ENCODE data around the gene CXCL12.

CXCL12 gene

GRCh38 chr10:44399659-44400451 lies 15.0 kb upstream of the CXCL12 start:
- no peak for FAIRE-seq

- no peak for FAIRE-seq
Observed at GRCh38 chr10:44398747-44399658, 14.1 kb upstream of the CXCL12 start.

GRCh38 chr10:44398271-44398670 lies 13.4 kb upstream of the CXCL12 start:
- no peak for FAIRE-seq

DNA sequence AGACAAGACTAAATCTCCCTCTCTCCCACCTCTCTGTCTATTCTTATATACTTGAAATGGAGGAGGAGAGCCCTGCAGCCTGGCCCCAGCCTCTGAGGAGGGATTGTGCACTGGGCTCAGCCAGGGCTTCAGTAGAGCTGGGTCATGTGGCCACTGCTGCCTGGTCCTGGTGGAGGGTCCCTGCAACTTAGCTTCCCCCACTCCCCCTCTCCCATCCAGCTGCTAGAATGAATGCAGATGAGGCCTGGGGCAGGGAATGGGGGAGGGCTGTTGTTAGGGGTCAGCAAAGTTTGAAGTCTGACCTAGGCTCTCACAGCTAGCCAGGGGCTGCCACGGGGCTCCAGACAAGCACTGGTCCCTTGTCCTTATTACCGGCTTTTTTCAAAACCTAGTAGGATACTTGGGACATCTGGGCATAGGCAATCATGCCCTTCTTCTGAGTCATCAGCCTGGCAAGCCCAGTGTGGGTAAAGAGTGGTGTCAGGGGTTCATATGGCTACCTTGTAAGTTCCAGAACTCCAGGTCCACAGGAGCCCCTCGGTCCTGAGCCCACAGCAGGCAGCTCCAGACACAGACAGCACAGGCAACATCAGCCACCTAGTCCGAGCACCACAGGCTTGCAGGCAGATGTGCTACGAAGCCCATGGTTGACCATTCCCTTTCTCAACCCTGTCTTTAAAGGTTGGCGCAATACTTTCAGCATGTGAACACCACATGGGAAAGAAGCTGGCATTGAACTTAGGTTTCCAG lies 12.8 kb upstream of the CXCL12 start:
- FAIRE-seq = no peak

GRCh38 chr10:44396671-44397191 lies 11.8 kb upstream of the CXCL12 start:
- FAIRE-seq = no peak

DNA sequence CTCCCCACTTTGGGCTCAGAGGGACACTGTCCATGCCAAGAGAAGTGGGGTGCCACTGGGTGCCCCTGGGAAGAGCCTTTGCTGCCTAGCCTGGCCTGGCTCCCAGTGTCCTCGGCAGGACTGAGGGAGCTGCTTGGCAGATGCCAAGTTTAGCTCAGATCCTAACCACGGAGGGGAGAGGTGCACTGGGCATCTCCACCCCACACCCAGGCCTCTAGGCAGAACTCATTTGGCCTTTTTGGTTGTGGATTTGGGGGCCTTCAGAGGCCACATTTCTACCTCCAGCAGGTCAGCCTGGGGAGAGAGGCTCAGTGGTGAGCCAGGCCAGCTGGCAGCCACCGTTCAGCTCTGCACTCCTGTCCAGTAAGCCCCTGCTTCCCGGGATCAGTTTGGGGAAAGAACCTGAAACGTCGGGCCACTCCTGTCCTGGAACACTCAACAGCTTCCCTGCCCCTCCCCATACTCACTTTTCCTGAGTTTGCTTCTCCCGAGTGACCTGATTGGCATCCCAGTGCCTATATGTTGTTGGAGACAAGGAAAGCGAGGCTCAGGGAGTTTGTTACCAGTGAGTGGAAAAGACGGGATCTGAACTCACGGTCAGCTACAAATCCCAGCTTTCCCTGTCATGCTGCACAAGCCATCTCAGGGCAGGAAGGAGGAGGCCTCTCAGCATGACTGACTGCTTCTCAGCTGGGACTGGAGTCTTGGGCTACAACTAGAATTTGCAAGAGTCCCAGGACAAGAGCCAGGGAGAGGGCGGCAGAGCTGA lies 11.2 kb upstream of the CXCL12 start:
- no peak for FAIRE-seq

DNA sequence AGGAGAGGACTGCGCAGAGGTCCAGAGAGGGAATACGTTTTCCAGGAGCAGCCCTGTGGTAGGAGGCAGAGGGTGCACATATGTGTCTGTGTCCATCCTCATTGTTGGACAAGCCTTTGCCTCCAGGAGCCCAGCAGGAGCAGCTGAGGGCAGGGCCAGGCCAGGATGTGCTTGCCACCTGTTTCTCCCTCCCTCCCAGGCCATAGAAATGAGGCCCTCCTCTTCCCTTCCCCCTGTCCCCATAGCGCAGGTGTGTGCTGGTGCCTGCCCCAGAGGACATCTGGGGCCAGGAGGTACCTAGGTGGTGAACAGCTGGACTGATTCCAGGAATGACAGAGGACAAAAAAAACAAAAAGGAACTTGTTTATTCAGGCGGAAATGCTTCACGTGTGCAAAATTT lies 10.5 kb upstream of the CXCL12 start:
- FAIRE-seq = no peak

DNA sequence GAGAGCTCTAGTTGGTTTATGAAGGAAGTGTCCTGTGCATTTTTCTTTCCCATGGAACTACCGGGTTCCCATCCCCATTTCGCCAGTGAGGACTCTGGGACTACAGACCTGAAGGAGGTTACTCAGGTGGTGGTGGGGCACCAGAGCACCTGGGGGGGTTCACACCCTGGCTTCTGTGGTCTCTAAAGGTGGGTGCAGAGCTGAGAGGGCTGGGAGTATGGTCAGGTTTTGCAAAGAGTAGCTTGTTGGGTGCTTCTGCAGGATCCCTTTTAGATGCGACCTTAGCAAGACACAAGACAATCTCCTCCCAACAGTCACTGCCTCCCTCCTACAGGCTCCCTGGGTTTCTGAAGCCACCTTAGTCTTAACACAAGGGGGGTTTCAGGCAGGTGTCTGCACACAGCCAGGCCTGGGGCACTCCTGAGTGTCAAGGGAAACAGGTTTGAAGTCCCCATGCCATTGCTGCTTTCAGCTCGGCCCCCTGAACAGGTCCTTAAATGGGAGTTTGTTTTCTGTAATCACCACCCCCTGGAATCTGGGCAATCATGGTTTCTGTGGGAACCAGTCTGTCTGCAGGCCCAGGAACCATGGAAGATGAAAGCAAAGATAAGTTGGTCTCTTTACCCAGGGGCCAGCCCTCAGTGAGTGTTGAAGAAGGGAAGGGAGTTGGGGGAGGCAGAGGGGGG lies 9.9 kb upstream of the CXCL12 start:
- no peak for FAIRE-seq

DNA sequence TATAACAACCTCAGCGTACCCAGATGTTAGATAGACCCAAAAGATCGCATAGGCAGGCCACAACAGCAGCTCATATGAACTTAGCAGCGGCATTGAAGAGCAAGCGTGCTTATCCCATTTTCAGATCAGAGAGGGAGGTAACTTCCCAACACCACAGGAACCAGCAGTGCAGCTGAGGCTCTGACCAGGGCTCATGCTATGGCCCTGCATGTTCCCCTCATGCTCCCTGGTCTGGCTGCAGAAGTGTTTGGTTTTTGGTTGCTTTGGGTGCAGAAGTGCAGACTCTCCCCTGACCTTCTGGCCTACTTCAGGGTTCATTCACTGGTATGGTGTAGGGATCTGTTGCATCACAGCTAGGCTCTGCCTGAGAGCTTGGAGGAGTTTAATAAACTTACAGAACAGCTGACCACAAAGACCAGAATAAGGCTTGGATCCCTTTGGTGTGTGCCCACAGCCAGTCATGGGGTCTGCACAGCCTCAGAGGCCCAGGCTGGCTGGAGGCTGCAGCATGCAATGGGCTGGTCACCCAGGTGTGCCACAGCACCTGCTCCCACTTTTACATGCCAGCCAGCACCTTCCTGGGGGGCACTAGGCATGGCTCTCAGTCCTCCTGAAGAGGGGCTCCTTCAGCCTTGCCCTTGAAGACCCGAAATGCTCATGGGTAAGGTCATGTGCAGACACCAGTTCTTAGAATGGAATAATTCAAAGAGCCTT lies 9.1 kb upstream of the CXCL12 start:
- FAIRE-seq = no peak

GRCh38 chr10:44393051-44393630 lies 8.2 kb upstream of the CXCL12 start:
- no peak for FAIRE-seq

GRCh38 chr10:44392420-44392819 lies 7.5 kb upstream of the CXCL12 start:
- no peak for FAIRE-seq

DNA sequence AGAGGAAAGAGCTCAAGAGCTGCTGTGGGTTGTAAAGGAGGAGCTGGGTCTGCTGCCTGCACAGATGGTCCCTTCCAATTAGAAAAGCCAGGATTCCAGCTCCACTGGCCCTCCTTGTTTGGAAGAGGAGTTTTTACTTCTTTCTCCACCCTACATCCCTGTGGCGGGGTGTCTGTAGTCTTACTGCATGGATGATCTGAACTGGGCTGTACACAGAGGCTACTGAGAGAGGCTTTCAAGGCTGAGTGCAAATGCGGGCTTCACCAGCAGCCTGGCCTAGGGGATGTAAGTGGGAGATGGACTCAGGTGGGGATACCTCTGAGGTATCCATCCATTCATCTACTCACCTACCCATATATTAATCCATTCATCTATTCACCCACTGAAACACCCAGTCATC lies 7.1 kb upstream of the CXCL12 start:
- FAIRE-seq = no peak

- FAIRE-seq = no peak
Observed at GRCh38 chr10:44390585-44391072, 5.7 kb upstream of the CXCL12 start.

- FAIRE-seq = no peak
Observed at GRCh38 chr10:44389556-44389955, 4.7 kb upstream of the CXCL12 start.

DNA sequence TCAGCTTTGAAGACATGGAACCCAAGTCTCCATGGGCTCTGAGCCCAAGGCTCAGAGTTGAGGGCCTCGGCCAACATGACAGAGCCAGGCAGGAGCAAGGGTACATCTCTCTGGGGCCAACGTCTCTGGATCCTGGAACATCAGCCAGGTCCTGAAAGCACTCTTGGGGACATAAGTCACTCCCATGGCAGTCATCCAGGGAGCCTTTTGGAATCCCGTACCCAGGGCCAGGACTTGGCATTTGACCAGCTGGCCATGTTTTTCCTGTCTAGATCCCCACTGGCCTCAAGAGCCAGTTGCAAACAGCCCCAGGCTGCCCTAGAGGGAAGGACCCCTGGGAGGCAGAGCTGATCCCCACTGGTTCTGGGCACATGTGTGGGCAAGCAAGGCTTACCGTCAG lies 4.3 kb upstream of the CXCL12 start:
- FAIRE-seq = no peak

DNA sequence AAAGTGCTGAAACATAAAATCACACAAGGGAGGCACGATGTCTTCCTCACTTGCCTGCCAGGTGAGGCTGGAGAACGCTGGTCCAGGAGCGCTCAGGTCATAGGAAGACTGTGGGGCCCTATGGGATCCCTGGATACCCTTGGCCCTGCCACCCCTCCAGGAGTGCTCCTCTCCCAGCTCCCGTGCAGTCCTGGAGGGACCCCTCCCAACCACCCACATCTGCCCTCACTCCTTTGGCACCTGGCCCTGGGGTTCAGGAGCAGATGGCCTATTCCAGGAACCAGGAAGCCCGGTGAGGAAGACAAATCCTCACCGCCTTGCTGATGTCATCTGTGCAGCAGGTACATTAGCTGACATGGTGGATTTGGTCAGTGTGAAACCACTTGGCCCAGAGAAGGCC lies 3.7 kb upstream of the CXCL12 start:
- FAIRE-seq = no peak

- no peak for FAIRE-seq
Observed at GRCh38 chr10:44387853-44388251, 3.0 kb upstream of the CXCL12 start.

DNA sequence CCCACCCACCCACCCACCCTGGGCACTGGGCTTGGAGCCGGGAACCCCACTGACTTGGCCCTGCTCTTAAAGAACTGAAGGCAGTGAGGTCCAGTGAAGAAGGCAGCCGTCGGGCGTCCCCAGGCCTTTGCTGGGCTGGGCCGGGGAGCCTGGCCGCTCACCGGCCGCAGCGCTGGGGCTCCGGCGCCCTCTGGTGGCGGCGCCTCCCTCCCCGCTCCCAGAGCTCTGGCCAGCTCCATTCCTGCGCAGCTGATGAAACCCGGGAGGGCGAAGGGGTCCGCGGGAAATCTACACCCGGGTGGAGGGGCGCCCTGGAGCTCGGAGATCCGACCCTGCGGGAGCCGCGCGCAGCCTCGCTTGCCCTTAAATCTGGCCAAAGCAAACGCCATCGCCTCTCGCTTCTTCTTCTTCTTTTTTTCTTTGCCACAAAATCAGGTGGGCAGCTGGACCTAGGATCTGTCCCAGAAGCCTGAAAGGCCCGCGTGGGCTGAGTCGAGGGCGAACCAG lies 1.7 kb upstream of the CXCL12 start:
- no peak for FAIRE-seq

DNA sequence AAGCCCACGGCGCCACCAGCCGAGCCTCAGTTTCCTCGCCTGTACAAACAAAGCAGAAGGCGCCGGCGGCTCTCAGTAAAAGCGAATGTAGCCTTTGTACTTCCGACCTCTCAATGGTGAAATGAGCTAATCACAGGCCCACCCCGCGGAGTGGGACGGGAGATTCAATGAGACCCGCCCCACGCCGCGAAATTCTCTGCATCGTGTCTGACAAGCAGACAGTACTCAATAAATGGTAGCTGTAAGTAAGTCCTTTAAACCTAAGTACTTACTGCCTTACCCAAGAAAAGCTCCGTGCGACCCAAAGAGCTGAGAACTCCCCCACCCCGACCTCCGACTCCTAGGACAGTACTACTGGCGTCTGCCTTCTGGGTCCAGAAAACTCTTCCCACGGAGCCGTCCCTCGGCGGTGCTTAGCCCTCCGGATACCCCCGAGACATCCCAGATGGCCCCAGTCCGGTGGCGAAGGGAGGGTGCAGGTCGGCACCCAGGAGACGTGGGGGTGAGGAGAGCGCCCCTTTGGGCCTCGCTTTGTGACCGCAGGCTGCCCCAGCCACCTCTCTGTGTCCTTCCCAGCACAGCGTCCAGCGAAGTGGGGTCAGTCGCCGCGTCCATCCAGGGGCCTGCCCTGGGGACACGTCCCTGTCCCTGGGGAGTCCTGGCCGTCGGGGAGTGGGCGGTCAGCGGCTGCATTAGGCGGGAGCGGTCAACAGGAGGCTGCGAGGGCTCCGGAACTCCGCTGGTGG lies 972 bp upstream of the CXCL12 start:
- FAIRE-seq = no peak
